ENCODE measurements around the gene F11R.

DNA sequence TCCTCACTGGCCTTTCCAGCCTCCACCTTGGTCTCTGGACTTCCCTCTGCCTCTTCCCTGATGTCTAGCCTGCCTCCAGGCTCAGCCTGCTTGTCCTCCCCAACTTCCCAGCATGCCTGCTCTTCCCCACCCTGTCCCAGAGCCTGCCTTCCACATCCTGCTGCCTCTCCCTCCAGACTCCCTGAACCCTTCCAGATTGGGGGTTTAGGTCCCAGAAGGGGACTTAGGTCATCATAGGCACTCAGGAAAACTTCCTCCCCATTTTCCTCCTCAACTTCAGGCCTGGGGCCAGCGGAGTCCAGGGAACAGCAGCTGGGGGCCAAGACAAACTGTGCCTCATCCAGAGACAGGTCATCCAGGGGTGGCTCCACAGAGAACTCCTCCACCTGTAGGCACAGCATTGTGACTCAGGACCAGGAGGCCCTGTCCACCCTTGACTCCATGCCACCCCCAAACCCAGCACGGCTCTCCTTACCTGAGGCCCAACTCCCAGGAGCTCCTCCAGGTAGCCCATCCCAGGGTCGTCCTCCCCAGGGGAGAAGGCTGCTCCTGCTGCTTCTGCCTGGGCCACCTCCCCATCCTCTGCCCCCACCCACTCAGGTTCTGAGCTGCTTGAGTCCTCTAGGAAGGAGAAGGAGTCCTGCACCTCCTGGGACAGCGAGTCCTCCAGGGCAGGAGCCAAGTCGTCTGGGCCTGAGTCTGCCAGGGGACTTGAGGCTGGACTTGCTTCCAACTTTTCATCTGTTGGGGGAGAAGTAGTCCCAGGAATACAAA lies 28.2 kb upstream of the F11R start:
- TF ChIP-seq, protein P1, sequence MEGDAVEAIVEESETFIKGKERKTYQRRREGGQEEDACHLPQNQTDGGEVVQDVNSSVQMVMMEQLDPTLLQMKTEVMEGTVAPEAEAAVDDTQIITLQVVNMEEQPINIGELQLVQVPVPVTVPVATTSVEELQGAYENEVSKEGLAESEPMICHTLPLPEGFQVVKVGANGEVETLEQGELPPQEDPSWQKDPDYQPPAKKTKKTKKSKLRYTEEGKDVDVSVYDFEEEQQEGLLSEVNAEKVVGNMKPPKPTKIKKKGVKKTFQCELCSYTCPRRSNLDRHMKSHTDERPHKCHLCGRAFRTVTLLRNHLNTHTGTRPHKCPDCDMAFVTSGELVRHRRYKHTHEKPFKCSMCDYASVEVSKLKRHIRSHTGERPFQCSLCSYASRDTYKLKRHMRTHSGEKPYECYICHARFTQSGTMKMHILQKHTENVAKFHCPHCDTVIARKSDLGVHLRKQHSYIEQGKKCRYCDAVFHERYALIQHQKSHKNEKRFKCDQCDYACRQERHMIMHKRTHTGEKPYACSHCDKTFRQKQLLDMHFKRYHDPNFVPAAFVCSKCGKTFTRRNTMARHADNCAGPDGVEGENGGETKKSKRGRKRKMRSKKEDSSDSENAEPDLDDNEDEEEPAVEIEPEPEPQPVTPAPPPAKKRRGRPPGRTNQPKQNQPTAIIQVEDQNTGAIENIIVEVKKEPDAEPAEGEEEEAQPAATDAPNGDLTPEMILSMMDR (IDR thresholded peaks at IDR 0.05 in 4 of 5, conservative IDR thresholded peaks at IDR 0.05 in 1 of 5): no peak
- no peak for TF ChIP-seq POLR2A (IDR thresholded peaks at IDR 0.05)
